ENCODE measurements around the gene PLCL1.

PLCL1 gene

DNA sequence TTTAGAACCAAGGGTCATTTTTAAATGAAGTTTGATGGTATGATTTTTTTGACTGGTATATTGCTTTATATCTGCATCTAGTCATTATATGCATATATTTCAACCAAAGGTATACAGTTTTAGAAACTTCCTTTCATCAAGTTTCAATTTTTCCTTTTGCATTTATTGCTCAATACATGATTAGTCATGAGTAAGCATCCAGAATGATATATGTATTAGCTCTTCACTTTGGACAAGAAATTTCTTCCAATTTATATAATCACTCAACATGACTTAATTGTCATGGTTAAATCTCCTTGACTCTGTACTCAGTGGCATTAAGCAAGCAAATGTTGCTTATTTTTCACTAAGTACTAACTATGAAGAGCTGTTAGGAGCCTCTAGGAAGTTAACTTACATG, 123.6 kb downstream of the PLCL1 start:
- no peak overlapping the region for H3K4me3 ChIP-seq (ENCODE audit: low read length)
- DNase-seq (ENCODE audit: low read depth) = peak; percentile 8
- TF ChIP-seq, protein P1, sequence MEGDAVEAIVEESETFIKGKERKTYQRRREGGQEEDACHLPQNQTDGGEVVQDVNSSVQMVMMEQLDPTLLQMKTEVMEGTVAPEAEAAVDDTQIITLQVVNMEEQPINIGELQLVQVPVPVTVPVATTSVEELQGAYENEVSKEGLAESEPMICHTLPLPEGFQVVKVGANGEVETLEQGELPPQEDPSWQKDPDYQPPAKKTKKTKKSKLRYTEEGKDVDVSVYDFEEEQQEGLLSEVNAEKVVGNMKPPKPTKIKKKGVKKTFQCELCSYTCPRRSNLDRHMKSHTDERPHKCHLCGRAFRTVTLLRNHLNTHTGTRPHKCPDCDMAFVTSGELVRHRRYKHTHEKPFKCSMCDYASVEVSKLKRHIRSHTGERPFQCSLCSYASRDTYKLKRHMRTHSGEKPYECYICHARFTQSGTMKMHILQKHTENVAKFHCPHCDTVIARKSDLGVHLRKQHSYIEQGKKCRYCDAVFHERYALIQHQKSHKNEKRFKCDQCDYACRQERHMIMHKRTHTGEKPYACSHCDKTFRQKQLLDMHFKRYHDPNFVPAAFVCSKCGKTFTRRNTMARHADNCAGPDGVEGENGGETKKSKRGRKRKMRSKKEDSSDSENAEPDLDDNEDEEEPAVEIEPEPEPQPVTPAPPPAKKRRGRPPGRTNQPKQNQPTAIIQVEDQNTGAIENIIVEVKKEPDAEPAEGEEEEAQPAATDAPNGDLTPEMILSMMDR (IDR thresholded peaks at IDR 0.05; ENCODE audit: insufficient read depth, low read depth, low read length, missing control alignments) = no peak

DNA sequence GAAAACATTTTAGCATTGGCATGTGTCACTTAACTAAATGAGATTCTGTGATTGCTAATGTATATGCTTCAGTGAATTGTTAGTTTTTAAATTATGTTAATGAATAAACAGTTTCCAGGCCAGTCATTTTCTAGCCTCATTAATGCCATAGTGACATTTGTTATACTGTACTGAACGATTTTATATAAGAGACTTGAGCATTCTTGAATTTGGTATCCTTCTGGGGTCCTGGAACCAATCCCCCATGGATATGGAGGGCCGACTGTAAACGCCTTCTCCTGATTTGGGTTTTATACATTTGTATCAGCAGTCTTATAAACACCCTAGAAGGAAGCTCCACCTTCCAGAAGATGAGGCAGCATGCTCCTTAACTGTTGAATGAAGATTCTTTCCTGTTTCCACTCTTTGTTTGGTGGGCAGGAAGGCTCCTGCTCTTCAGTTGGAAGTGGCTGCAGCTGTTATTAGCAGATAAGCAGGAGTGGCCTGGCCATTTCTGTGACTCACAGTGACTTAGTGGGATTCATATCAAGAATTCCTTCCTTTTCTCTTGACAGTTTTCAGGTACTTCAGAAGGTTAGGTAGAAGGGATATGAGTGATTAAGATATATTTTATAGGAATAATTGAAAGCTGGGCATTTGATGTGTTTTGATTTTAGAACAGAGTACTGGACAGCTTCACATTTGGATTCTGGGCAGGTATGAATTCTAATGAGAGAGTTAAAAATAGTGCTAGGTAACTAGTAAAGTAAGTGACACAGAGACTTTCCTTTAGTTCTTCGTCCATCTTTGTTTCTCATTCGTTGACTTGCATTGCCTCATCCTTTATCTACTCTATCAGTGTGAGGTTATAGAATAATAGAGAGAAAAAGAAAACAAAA, 124.9 kb downstream of the PLCL1 start:
- no peak for DNase-seq (ENCODE audit: low read depth)
- no peak overlapping the region for H3K4me3 ChIP-seq (ENCODE audit: low read length)
- TF ChIP-seq, protein P1 (IDR thresholded peaks at IDR 0.05; ENCODE audit: insufficient read depth, low read depth, low read length, missing control alignments) = no peak

DNA sequence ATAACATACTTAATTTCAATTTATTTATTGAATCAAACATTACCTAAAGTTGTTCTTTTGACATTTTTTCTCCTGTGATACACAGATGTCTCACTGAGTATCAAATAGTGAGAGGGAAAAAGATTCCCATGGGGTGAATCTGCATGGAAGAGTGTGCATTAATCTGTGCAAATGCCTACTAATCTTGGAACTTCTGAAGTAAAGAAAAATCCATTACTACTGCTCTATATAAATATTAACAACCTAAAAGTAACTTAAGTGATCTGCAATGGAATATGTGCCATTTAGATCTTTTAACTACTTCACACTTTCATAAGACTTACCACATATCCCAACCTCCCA, 125.5 kb downstream of the PLCL1 start:
- no peak overlapping the region for H3K4me3 ChIP-seq (ENCODE audit: low read length)
- TF ChIP-seq, protein P1 (IDR thresholded peaks at IDR 0.05; ENCODE audit: insufficient read depth, low read depth, low read length, missing control alignments) = no peak
- no peak for DNase-seq (ENCODE audit: low read depth)

DNA sequence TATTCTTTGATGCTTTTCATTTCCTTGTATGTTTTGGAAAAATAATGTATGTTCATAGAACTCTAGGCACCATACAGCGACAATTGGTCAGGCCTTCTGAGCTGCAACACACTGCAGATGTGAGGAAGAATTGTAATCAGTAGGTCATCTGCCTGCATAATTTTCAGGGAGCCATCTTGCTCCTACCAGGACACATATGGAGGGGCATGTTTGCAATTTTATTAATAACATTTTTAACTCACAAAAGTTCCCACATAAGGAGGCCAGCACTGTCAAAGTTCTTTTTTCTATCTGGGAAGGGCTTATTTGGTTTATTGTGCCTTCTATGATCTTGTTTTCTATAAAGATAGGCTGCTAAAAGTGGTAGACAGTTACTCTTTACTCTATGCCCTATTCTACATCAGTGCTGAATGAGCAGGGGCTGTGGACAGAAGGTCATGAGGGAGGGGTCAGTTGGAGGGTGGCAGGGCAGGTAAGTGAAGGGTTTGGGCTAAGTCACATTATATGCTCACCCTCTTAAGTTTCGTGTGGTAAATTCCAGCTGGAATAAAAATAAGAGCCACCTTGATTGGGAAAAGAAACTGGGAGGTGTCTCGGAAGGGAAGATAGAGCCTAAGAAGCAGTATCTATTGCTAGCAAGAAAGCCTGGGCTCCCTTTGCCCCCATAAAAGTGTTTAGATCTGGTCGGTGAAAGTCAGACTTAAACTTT, 126.3 kb downstream of the PLCL1 start:
- DNase-seq (ENCODE audit: low read depth) = no peak
- TF ChIP-seq, protein P1 (IDR thresholded peaks at IDR 0.05; ENCODE audit: insufficient read depth, low read depth, low read length, missing control alignments) = no peak
- no peak overlapping the region for H3K4me3 ChIP-seq (ENCODE audit: low read length)

DNA sequence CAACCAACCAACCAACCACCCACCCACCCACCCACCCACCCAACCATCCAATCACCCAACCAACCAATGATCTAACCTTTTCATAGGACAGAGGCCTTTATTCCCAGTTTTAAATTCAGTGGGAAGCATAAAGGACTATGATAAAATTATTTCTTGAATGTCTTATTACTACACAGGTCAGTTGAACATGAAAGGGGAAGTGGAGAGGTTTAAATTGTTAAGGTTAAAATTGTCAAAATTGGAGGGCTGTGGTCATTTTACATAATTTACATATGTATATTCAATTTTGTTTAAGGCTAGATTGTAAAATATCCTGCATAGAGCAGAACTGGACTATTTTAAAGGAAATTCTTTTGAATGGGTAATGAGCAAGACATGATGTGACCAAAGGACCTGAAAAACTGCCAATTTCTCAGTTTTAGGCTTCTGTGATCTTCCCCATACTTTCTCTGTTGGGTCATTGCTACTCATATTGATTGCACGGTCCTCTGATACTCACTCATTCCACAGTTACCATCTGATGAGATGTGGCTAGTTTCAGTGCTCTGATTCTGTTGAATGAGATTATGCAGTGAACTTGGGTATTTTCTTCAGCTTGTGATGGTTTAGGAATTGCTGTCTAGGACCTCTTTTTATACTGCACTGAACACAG, 127.4 kb downstream of the PLCL1 start:
- TF ChIP-seq, protein P1 (IDR thresholded peaks at IDR 0.05; ENCODE audit: insufficient read depth, low read depth, low read length, missing control alignments) = no peak
- no peak overlapping the region for H3K4me3 ChIP-seq (ENCODE audit: low read length)
- no peak for DNase-seq (ENCODE audit: low read depth)

DNA sequence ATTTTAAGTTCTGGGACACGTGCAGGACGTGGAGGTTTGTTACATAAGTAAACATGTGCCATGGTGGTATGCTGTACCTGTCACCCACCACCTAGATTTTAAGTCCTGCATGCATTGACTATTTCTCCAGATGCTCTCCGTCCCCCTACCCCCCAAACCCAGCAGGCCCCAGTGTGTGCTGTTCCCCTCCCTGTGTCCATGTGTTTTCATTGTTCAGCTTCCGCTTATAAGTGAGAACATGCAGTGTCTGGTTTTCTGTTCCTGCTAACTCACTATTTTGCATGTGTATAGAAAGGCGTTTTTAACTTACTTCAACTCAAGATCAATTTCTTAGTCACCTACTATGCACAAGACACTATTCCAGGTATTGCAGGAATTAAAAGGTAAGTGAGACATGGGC, 128.0 kb downstream of the PLCL1 start:
- TF ChIP-seq, protein P1 (IDR thresholded peaks at IDR 0.05; ENCODE audit: insufficient read depth, low read depth, low read length, missing control alignments) = no peak

More for the DNA sequence above, 128.0 kb downstream of the PLCL1 start:
- no peak for DNase-seq (ENCODE audit: low read depth)
- H3K4me3 ChIP-seq (ENCODE audit: low read length) = no peak overlapping the region

All from epithelial cell of esophagus (primary cell).